ENCODE results near the gene PRPSAP1.

The PRPSAP1 gene

GRCh38 chr17:76335716-76336381 is 17.9 kb downstream of the PRPSAP1 start:
- TF ChIP-seq CTCF (IDR thresholded peaks at IDR 0.05; ENCODE audit: low read depth, low read length, missing control alignments), result no peak

GRCh38 chr17:76333673-76334505 is 19.8 kb downstream of the PRPSAP1 start:
- no peak for DNase-seq (ENCODE audit: low read depth)
- no peak overlapping the region for H3K4me3 ChIP-seq (ENCODE audit: low read depth, low read length)
- TF ChIP-seq CTCF (IDR thresholded peaks at IDR 0.05; ENCODE audit: low read depth, low read length, missing control alignments), result no peak

More at GRCh38 chr17:76335716-76336381, 17.9 kb downstream of the PRPSAP1 start:
- no peak for DNase-seq (ENCODE audit: low read depth)
- no peak overlapping the region for H3K4me3 ChIP-seq (ENCODE audit: low read depth, low read length)

- TF ChIP-seq CTCF (IDR thresholded peaks at IDR 0.05; ENCODE audit: low read depth, low read length, missing control alignments), result no peak
- H3K4me3 ChIP-seq (ENCODE audit: low read depth, low read length), result no peak overlapping the region
- DNase-seq (ENCODE audit: low read depth), result no peak
Measured at GRCh38 chr17:76331083-76331482, 22.6 kb downstream of the PRPSAP1 start.

GRCh38 chr17:76329664-76330063 is 24.1 kb downstream of the PRPSAP1 start:
- no peak for TF ChIP-seq CTCF (IDR thresholded peaks at IDR 0.05; ENCODE audit: low read depth, low read length, missing control alignments)
- DNase-seq (ENCODE audit: low read depth), result no peak
- H3K4me3 ChIP-seq (ENCODE audit: low read depth, low read length), result no peak overlapping the region

GRCh38 chr17:76327696-76328095 is 26.0 kb downstream of the PRPSAP1 start:
- no peak for TF ChIP-seq CTCF (IDR thresholded peaks at IDR 0.05; ENCODE audit: low read depth, low read length, missing control alignments)
- no peak overlapping the region for H3K4me3 ChIP-seq (ENCODE audit: low read depth, low read length)
- no peak for DNase-seq (ENCODE audit: low read depth)

- no peak overlapping the region for H3K4me3 ChIP-seq (ENCODE audit: low read depth, low read length)
- DNase-seq (ENCODE audit: low read depth), result no peak
- TF ChIP-seq CTCF (IDR thresholded peaks at IDR 0.05; ENCODE audit: low read depth, low read length, missing control alignments), result no peak
Measured at GRCh38 chr17:76326306-76326705, 27.4 kb downstream of the PRPSAP1 start.
